Gastrocnemius medialis (tissue), 4 donors: ENCODE measurements around the gene DAB2IP.

ENCODE experiments used
- CTCF ChIP-seq, 5 experiments: fragments of 450-650 bp in 3 of 5; fragments of 200-600 bp in 2 of 5; sonication (generic) in 2 of 5; IDR thresholded peaks in 4 of 5; conservative IDR thresholded peaks in 1 of 5; 1 replicate in 4 of 5; 2 replicates in 1 of 5; pipeline ENCODE4 v1.5.1; 2016 to 2019; ENCODE audit warnings: antibody characterized with exemption in 5 of 5, mild to moderate bottlenecking in 3 of 5, moderate library complexity in 3 of 5
- POLR2A ChIP-seq, 2 donors: fragments of 450-650 bp; IDR thresholded peaks; one replicate each; pipeline ENCODE4 v1.6.1; 2017; ENCODE audit warnings: antibody characterized with exemption in 2 of 2, mild to moderate bottlenecking in 2 of 2, moderate library complexity in 2 of 2

- TF ChIP-seq POLR2A (IDR thresholded peaks at IDR 0.05) = no peak
- no peak for TF ChIP-seq CTCF (IDR thresholded peaks at IDR 0.05 in 4 of 5, conservative IDR thresholded peaks at IDR 0.05 in 1 of 5)
Observed at GRCh38 chr9:121713400-121714070, 62.1 kb downstream of the DAB2IP start.
